Lung (tissue), 12 donors: ENCODE measurements around the gene C9orf153. TPM values are rescaled to one million over a fixed set of nuclear protein-coding genes. Genes with fewer than 3 reads are reported as not detected.
A peak's percentile ranks its signal among the peaks of the same experiment; 100 is the strongest.

Experiments
- ATAC-seq: fragments of 200-7000 bp; cut with Tn5 transposase; one replicate; pipeline ENCODE4 v1.9.1; 2020; ENCODE audit warnings: moderate number of reproducible peaks; ENCODE audit not compliant: insufficient read depth, low FRiP score
- DNase-seq, 3 donors: peaks; one replicate each; pipeline ENCODE4 v3.0.0-alpha.2; 2013 to 2017
- H3K27ac ChIP-seq, 2 donors: one replicate each; pipeline ENCODE4 v1.5.1; 2013; ENCODE audit warnings: mild to moderate bottlenecking in 2 of 2, moderate library complexity in 2 of 2, control low read depth in 1 of 2, inconsistent platforms in 1 of 2, low read depth in 1 of 2, low read length in 1 of 2
- H3K27me3 ChIP-seq, 3 donors: one replicate each; pipeline ENCODE4 v1.5.1; 2013; ENCODE audit warnings: low read length in 2 of 3; ENCODE audit not compliant: control insufficient read depth in 3 of 3, insufficient read depth in 3 of 3
- H3K36me3 ChIP-seq, 4 donors: one replicate each; pipeline ENCODE4 v1.5.1; 2013; ENCODE audit warnings: low read length in 4 of 4, mild to moderate bottlenecking in 1 of 4, moderate library complexity in 1 of 4; ENCODE audit not compliant: control insufficient read depth in 4 of 4, insufficient read depth in 4 of 4
- H3K4me1 ChIP-seq, 5 donors: one replicate each; pipeline ENCODE4 v1.5.1; 2013; ENCODE audit warnings: low read length in 5 of 5, mild to moderate bottlenecking in 2 of 5, moderate library complexity in 1 of 5; ENCODE audit not compliant: control insufficient read depth in 5 of 5, insufficient read depth in 5 of 5
- H3K4me3 ChIP-seq: one replicate; pipeline ENCODE4 v1.5.1; 2013; ENCODE audit warnings: mild to moderate bottlenecking, control low read depth, moderate library complexity
- H3K9ac ChIP-seq, 2 donors: one replicate each; pipeline ENCODE4 v1.5.1; 2013; ENCODE audit warnings: low read length in 2 of 2, control low read depth in 1 of 2; ENCODE audit not compliant: insufficient read depth in 1 of 2
- H3K9me3 ChIP-seq, 4 donors: one replicate each; pipeline ENCODE4 v1.5.1; 2013; ENCODE audit warnings: low read length in 3 of 4, mild to moderate bottlenecking in 1 of 4, moderate library complexity in 1 of 4; ENCODE audit not compliant: control insufficient read depth in 4 of 4, insufficient read depth in 3 of 4
- CTCF ChIP-seq: IDR thresholded peaks from 2 replicates; pipeline ENCODE4 v1.5.1; 2012; ENCODE audit warnings: mild to moderate bottlenecking; ENCODE audit errors: control extremely low read depth, extremely low read depth
- WGBS, 2 donors: extraction: QIAGEN DNeasy Blood & Tissue Kit; methylation state at CpG; one replicate each; pipeline ENCODE4 v1.1.7; 2013; 5-methylcytosine and 5-hydroxymethylcytosine counted together
- polyA plus RNA-seq, 2 donors: library from polyadenylated mRNA; stranded (reverse); fragments of 200-250 nt; gene quantifications; one replicate each; pipeline ENCODE4 v1.2.1, GENCODE V29; 2013
- total RNA-seq, 2 donors: library from RNA; depleted of rRNA in 1 of 2; stranded (reverse); fragments of >200 nt in 1 of 2; gene quantifications; one replicate each; pipeline ENCODE4 v1.2.1, GENCODE V29; 2014 to 2021
- donor health status: control.
- donor health status: control.
- donor health status: Bipolar disorder and iron deficiency.
- donor health status: healthy.
- donor health status: DM: yes; HTN: yes; CAD: no.

The C9orf153 gene
- total and polyA plus RNA-seq, 4 donors: 0.02 to 2.7 (median 0.19) TPM

- Histone ChIP-seq H3K4me1 (peaks cover 2 to 22% (median 6%) of the 10 kb centered on the region in 5 donors), H3K9me3 (peaks cover 0 to 8% (median 2%) of the 10 kb centered on the region in 4 donors), H3K27me3 (no peaks in the 10 kb centered on the region), H3K4me3 (no peak overlapping the region), H3K36me3 (peaks cover 0 to 4% (median under 1%) of the 10 kb centered on the region in 4 donors), H3K9ac (no peak overlapping the region), H3K27ac (no peak overlapping the region)
- ATAC-seq (no peak), DNase-seq (no peak)
- TF ChIP-seq CTCF: no peak
- 94 to 95% methylated on average over 1 of the region's 1 CpG for WGBS, 2 donors
These were observed 6.6 kb downstream of the C9orf153 start for GRCh38 chr9:86252870-86253269.

GRCh38 chr9:86250123-86250522, 9.3 kb downstream of the C9orf153 start:
- no peak for DNase-seq
- Histone ChIP-seq H3K4me3 (no peak overlapping the region), H3K9ac (no peak overlapping the region), H3K27ac (no peak overlapping the region), H3K4me1 (no peaks in the 10 kb centered on the region), H3K36me3 (no peaks in the 10 kb centered on the region), H3K9me3 (peaks cover 0 to 8% (median 2%) of the 10 kb centered on the region in 4 donors), H3K27me3 (no peaks in the 10 kb centered on the region)
- ATAC-seq: no peak
- no peak for TF ChIP-seq CTCF

- DNase-seq (no peak), ATAC-seq (no peak)
- peaks cover 0 to 8% (median 2%) of the 10 kb centered on the region in 4 donors for H3K9me3 ChIP-seq
- H3K36me3 ChIP-seq: no peaks in the 10 kb centered on the region
- H3K4me1 ChIP-seq: no peaks in the 10 kb centered on the region
- H3K4me3 ChIP-seq: no peak overlapping the region
- no peak overlapping the region for H3K27ac ChIP-seq
- TF ChIP-seq CTCF: no peak
- H3K9ac ChIP-seq: no peak overlapping the region
- no peaks in the 10 kb centered on the region for H3K27me3 ChIP-seq
- 83 to 88% methylated on average over 4 of the region's 4 CpGs for WGBS, 2 donors
These were observed 10.7 kb downstream of the C9orf153 start for GRCh38 chr9:86248746-86249145.

- ATAC-seq: no peak
- Histone ChIP-seq H3K4me1 (peaks cover 0 to 7% (median 0%) of the 10 kb centered on the region in 5 donors), H3K9ac (no peak overlapping the region), H3K9me3 (no peaks in the 10 kb centered on the region), H3K27me3 (no peaks in the 10 kb centered on the region), H3K27ac (no peak overlapping the region), H3K4me3 (no peak overlapping the region), H3K36me3 (no peaks in the 10 kb centered on the region)
- 57 to 64% methylated on average over 6 of the region's 6 CpGs for WGBS, 2 donors
- peak; percentile 23 to 69 (median 35) for DNase-seq
- no peak for TF ChIP-seq CTCF
These were observed 12.7 kb downstream of the C9orf153 start for GRCh38 chr9:86246752-86247161.
